Mononuclear cell (primary cell): ENCODE results near the gene RFTN1. TPM values are rescaled to one million over a fixed set of nuclear protein-coding genes. Genes with fewer than 3 reads are reported as not detected.

Source experiments
- H3K27me3 ChIP-seq: 2 replicates; pipeline ENCODE4 v1.6.0; 2011; ENCODE audit warnings: low read length, control low read depth; ENCODE audit not compliant: insufficient read depth
- H3K4me1 ChIP-seq: 2 replicates; pipeline ENCODE4 v1.5.1; 2011; ENCODE audit warnings: mild to moderate bottlenecking, low read length, control low read depth; ENCODE audit not compliant: insufficient read depth
- H3K4me3 ChIP-seq: 2 replicates; pipeline ENCODE4 v1.5.1; 2011; ENCODE audit warnings: mild to moderate bottlenecking, low read length, moderate library complexity
- H3K9me3 ChIP-seq: 2 replicates; pipeline ENCODE4 v1.5.1; 2011; ENCODE audit warnings: low read depth, mild to moderate bottlenecking, control low read depth, low read length
- total RNA-seq: library from RNA; depleted of rRNA; stranded (reverse); fragments of >200 nt; gene quantifications from one replicate; pipeline ENCODE4 v1.2.3, GENCODE V29; 2012

Gene RFTN1
- total RNA-seq, 1 donor: 50.4 TPM

DNA sequence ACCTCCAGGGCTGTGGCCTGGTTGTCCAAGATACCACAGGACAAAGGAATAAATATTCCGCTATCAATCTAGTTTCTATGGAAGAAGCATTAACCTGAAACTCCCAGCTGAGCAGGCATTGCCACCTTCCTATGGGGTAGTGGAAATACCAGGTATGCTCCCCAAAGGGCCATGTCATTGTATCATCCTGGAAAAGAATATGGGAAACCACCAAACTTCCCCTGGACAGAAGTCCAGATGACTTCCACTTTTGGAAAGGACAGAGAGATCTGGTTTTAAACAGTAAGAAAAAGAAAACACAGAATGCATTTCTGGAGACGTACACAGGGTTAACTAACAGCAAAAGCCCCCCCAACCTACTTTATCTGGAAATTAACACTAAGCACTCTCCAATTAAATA, 100.2 kb downstream of the RFTN1 start:
- Histone ChIP-seq H3K4me3 (no peak overlapping the region), H3K4me1 (peaks cover 14% of the 10 kb centered on the region), H3K27me3 (no peaks in the 10 kb centered on the region), H3K9me3 (no peaks in the 10 kb centered on the region)

DNA sequence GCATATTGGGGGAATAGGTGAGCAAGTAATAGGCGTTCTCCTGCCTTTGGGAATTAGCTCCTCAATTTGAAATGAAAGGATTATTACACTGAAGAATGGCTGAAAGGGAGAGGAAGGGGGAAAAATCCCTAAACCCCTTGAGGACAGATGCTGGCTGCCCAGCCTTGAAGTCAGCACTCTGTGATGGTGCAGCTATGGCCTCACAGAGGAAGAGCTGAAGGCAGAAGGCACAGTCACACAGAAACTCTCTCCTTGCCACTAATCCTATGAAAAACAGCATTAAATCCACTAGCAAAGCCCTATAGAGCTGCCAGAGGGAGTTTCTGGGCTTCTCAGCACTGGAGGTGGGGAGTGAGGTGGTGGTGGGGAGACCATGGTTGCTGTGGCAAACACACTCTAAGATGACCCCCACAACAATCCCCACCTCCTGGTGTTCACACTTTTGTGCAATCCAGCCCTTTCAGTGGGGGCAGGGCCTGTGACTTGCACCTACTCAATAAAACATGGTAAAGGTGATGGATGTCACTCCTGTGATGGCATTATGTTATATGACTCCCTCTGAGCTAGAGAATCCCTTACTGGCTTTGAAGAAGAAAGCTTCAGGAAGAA, 101.2 kb downstream of the RFTN1 start:
- no peak overlapping the region for H3K4me3 ChIP-seq
- H3K27me3 ChIP-seq: no peaks in the 10 kb centered on the region
- H3K9me3 ChIP-seq: no peaks in the 10 kb centered on the region
- peaks cover 14% of the 10 kb centered on the region for H3K4me1 ChIP-seq

DNA sequence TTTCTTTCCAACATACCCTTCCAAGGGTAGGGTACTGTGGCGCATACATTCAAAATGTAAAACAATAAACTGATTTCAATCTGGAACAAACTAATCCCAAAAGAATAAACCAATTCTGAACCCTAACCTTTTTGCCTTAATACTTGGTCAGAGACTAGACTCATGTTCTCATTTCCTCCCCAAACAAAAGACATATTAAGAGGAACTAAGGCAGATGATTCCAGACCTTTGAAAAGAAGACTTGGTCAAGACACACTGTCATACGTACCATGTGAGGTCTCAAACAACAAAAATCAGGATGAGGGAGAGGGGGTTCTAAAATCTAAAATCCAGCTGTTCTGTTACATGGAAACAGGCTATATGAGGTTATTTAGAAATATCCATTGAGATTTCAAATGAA, 102.1 kb downstream of the RFTN1 start:
- Histone ChIP-seq H3K9me3 (no peaks in the 10 kb centered on the region), H3K27me3 (no peaks in the 10 kb centered on the region), H3K4me1 (peaks cover 14% of the 10 kb centered on the region), H3K4me3 (no peak overlapping the region)

DNA sequence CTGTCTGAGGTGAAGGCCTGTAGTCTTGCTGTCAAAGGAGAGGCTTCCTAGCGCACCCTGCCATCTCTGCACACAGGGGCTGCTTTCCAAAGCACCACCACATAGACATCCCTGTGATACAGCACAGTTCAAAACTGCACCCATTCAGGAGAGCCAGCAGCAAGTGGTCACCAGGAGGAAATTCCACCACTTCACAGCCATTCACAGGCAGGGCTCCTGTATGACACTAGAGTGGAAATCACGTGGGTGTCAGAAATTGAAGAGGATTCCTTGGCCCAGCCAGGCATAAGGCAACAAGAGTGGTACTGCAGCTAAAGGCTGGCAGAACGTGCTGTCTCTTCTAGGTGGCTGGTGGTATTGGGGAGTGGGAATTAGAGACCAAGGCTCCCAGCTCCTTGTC, 102.8 kb downstream of the RFTN1 start:
- H3K9me3 ChIP-seq: no peaks in the 10 kb centered on the region
- H3K4me3 ChIP-seq: no peak overlapping the region
- no peaks in the 10 kb centered on the region for H3K27me3 ChIP-seq
- peaks cover 14% of the 10 kb centered on the region for H3K4me1 ChIP-seq

DNA sequence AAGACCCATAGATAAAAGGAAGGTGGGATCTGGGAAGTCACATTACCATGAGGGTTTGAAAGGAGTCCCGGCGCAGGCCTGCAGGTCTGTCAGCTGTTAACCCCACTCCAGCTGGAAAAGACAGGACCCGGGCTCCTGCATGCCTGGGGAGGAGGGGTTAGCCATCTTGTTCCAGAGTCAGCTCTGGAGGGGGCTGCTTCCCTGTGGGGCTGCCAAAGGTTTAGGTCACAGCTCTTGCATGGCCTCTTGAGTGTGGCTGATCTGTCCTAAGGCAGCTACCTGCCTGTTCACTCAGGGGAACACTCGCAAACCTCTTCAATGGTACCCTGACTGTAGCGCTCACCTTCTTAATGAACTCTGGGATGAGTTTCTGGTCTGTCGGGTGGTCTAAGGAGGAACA, 104.5 kb downstream of the RFTN1 start:
- Histone ChIP-seq H3K27me3 (no peaks in the 10 kb centered on the region), H3K4me1 (peaks cover 14% of the 10 kb centered on the region), H3K9me3 (no peaks in the 10 kb centered on the region), H3K4me3 (no peak overlapping the region)

DNA sequence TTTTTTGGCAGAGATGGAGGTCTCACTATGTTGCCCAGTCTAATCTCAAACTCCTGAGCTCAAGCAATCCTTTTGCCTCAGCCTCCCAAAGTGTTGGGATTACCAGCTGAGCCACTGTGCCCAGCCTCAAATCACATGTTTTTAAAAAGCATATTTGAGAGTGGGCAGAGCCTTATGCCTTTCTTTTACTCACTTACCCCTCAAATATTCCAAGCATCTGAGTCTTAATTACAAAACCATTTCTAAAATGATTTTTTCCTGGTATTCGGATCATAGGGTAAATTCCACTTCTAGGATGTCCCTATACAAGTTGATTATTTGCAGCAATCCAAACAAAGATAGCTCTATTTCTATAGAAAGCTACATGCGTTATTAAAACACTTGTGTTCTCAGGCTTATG, 106.1 kb downstream of the RFTN1 start:
- no peaks in the 10 kb centered on the region for H3K9me3 ChIP-seq
- H3K27me3 ChIP-seq: no peaks in the 10 kb centered on the region
- H3K4me3 ChIP-seq: no peak overlapping the region
- peaks cover 10% of the 10 kb centered on the region for H3K4me1 ChIP-seq

DNA sequence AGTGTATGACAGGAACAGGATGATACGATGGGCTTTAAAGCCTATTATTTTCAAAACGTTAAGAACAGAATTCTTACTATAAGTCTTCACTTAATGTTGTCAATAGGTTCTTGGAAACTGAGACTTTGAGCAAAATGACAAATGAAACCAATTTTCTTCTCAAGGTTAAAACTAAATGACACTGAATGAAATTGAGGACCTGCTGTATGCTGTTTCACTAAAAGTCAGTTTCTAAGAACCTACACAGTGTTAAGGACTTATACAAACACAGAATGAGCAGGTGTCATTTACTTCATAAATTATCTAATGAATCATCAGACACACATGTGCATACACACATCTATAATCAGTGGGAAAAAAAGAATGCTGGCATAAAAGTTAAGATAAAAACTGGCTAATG, 106.9 kb downstream of the RFTN1 start:
- H3K4me3 ChIP-seq: no peak overlapping the region
- no peaks in the 10 kb centered on the region for H3K27me3 ChIP-seq
- H3K4me1 ChIP-seq: peaks cover 6% of the 10 kb centered on the region
- no peaks in the 10 kb centered on the region for H3K9me3 ChIP-seq

DNA sequence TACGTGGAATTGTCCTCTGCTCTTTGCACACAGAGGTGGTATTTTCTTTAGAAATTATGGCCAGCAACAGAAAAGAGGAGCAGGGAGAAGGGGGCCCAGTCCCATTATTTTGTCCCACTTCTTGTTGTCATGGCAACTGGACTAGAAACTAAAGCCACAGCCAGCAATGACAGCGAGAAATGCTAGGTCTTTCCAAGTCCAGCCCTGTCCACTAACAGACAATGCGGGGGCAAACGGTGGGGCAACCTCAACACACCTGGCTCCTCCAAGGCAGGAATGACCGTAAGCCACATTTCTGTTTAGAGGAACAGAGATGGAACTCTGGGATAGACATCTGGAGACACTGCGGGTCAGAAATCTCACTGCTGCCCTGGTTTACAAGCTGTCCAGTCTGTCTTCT, 107.3 kb downstream of the RFTN1 start:
- H3K9me3 ChIP-seq: no peaks in the 10 kb centered on the region
- H3K27me3 ChIP-seq: no peaks in the 10 kb centered on the region
- no peak overlapping the region for H3K4me3 ChIP-seq
- H3K4me1 ChIP-seq: peaks cover 6% of the 10 kb centered on the region

DNA sequence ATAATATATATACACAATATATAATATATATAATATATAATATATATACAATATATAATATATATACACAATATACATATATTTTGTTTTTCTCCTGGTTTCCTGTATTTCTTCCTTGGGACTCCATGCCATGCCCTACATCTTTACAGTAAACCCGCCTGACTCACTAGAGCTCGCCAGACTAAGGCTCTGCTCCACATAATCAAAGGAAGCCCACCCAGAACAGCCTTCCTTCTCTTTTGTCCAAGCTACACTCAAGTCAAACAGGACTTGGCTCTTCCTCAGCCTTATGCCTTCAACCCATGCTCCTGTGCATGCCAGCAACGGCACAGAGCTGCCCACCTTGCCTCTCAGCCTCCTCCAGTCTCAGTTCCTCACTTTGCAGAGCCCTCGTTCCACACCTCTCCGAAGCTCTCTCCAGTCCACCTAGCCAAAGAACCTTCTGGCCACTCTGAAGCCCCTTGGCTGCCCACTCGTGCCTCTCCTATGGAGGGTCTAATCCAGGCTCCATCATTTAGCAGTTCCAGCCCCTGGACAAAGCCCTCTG, 109.1 kb downstream of the RFTN1 start:
- Histone ChIP-seq H3K4me3 (no peak overlapping the region), H3K4me1 (no peaks in the 10 kb centered on the region), H3K9me3 (no peaks in the 10 kb centered on the region), H3K27me3 (no peaks in the 10 kb centered on the region)

DNA sequence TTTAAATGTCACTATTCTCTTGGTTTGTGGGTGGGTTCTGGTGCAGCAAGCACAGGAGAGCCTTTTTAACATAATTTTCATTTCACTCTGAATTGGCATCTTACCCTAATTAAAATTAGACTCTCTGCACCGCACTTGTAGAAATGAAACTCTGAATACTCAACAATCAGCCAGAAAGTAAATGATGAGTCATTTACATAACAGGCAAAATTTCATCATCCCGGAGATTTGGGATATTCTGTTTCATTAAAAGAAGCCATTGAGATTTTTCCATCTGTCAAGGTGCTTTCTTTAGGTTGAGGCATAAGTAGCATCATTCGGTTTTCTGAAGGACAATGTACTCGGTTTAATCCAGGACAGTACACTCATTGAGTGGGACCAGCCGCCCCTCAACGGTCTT, 111.0 kb downstream of the RFTN1 start:
- Histone ChIP-seq H3K4me3 (no peak overlapping the region), H3K27me3 (no peaks in the 10 kb centered on the region), H3K4me1 (no peaks in the 10 kb centered on the region), H3K9me3 (no peaks in the 10 kb centered on the region)

DNA sequence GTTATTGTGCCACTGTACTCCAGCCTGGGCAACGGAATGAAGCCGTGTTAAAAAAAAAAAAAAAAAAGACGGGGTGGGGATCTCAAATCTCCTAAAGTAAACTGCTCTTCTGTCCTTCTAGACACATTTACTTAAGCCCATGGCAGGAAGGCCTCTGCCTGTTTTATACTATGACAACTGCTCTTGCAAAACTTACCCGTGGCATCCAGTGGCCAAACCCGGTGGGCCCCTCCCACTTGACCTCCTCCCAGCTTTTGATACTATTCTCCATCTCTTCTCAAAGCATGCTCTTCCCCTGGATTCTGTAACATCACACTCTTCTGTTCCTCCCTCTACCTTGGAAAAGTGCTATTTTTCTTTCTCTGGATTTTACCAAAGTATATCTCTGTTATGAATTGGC, 112.2 kb downstream of the RFTN1 start:
- Histone ChIP-seq H3K9me3 (no peaks in the 10 kb centered on the region), H3K27me3 (no peaks in the 10 kb centered on the region), H3K4me3 (no peak overlapping the region), H3K4me1 (no peaks in the 10 kb centered on the region)

DNA sequence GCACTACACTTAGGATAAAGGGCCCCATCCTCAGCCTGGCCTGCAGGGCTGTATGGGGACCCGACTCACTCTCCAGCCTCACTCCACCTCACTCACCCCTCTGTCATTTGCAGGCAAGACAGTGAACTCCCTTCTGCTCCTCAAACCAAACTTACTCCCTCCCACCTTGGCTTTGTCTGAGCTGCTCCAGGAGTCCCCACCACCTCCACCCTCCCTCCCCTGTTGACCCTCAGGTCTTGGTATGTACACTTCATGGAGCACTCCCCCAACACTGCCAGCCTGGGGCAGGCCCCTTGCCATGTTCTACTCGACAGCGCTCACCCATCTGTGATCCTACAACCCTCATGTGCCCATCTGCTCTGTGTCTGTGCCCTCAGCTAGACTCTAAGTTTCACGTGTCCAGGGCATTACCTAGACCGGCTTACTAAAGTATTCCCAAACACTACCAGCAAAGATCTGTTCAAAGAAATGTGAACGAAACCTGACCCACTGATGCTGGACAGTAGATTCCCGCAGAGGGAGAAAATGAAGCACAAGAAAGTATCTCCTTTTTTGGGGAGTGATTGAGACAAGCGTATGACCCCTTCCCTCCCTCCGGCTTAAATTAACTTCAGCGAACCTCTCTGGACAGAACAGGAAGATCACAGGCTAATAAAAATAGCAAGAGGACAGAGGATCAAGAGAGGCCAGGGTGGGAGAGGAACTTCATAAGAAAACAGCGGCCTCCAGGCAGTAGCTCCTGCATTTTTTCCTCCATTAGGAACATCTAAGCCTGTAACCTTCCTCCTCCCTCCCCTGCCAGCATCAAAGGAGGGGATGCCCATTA, 113.2 kb downstream of the RFTN1 start:
- no peak overlapping the region for H3K4me3 ChIP-seq
- H3K9me3 ChIP-seq: no peaks in the 10 kb centered on the region
- no peaks in the 10 kb centered on the region for H3K27me3 ChIP-seq
- no peaks in the 10 kb centered on the region for H3K4me1 ChIP-seq

DNA sequence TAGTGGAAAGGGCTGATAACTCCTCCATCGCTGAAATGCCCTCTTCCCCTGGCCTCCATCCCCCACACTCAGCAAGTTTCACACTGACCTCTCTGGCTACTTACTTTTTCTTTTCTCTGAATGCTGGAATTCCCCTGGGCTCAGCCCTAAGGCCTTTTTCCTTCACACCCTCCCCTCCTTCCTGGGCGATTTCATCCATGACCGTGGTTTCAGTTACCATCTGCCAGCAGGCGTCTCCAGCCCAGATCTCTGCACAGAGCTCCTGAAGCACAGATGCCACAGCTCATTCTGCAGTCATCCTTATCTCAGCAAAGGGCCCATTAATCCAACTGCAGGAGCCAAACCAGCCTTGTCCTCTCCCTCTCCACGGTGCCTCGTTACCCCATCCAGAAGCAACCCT, 114.0 kb downstream of the RFTN1 start:
- Histone ChIP-seq H3K4me3 (no peak overlapping the region), H3K9me3 (no peaks in the 10 kb centered on the region), H3K27me3 (no peaks in the 10 kb centered on the region), H3K4me1 (no peaks in the 10 kb centered on the region)

DNA sequence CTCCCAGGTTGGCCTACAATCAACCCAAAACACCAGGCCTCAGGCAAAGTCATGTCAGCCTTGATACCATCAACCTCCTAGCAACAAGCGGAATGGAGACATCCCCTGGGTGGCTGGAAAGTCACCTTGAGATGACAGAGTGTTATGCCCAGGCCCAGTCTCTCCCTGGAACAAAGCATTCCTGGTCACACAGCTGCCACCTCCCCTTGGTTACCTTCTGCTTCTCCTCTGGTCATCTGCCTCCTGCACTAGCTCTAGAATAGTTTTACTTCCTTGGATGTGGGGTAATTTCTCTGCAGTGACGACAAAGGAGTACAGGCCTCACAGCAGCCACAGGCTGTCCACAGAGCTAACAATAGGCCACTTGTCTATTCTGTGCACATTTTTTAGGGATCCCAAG, 114.9 kb downstream of the RFTN1 start:
- H3K4me3 ChIP-seq: no peak overlapping the region
- H3K27me3 ChIP-seq: no peaks in the 10 kb centered on the region
- no peaks in the 10 kb centered on the region for H3K9me3 ChIP-seq
- no peaks in the 10 kb centered on the region for H3K4me1 ChIP-seq

DNA sequence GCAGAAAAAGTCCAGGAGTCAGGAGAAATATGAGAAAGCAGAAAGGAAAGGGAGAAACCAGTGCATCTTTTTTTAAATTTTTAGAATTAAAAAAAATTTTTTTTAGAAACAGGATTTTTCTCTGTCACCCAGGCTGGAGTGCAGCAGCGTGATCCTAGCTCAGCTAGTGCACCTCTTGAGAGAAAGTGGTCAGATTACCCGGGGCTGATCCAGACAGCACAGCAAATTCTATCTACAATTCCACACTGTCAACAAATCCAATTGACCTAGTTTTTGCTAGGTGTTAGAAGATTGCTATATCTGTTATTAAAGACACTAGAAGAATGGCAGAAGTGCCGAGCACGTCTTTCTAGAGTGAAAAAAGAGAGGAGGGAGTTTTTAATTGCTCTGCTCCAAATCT, 117.3 kb downstream of the RFTN1 start:
- H3K9me3 ChIP-seq: no peaks in the 10 kb centered on the region
- H3K27me3 ChIP-seq: no peaks in the 10 kb centered on the region
- H3K4me1 ChIP-seq: no peaks in the 10 kb centered on the region
- no peak overlapping the region for H3K4me3 ChIP-seq

DNA sequence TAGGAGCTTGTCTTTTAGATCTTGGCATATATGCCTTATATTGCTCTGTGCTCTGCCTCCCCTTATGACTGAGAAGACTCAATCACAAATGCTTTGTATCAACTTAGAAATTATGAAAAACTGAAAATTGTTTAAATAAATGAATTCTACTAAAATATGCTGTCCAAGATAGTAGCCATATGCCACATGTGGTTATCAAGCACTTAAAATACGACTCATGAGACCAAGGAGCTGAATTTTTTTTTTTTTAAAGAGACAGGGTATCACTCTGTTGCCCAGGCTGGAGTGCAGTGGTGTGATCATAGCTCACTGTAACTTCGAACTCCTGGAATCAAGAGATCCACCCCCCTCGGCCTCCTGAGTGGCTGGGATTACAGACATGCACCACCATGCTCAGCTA, 118.3 kb downstream of the RFTN1 start:
- Histone ChIP-seq H3K27me3 (no peaks in the 10 kb centered on the region), H3K9me3 (no peaks in the 10 kb centered on the region), H3K4me3 (no peak overlapping the region), H3K4me1 (no peaks in the 10 kb centered on the region)
